ENCODE measurements around the gene TAPT1. TPM values are rescaled to one million over a fixed set of nuclear protein-coding genes. Genes with fewer than 3 reads are reported as not detected.
A peak's percentile ranks its signal among the peaks of the same experiment; 100 is the strongest.

The TAPT1 gene
- total RNA-seq, 1 donor from 2014 or later, result 72.8 TPM

DNA sequence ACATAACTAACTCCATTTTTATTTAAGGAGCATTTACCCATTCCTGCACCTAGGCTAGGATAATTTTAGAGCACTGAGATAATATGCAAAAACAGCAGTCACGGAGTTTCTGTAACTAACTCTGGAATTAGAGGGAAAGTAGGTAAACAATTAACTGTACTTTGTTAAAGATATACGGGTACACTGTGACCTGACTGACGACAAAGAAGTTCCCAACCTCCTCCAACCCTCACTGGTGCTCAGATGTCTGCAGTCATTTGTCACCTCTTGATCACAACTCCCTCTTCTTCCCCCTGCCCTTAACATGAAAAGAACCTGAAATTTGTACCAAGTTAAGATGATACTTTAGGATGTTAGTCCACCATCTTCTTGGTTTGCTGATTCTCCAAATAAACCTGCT, 42.0 kb upstream of the TAPT1 start:
- Histone ChIP-seq H3K9me3 (no peaks in the 10 kb centered on the region), H3K27ac (no peak overlapping the region), H3K4me1 (peaks cover 10% of the 10 kb centered on the region), H3K4me3 (no peak overlapping the region), H3K36me3 (no peaks in the 10 kb centered on the region), H3K27me3 (ENCODE audit: low read depth) (no peaks in the 10 kb centered on the region)
- ATAC-seq (no peak), DNase-seq (no peak)
- TF ChIP-seq CTCF (IDR thresholded peaks at IDR 0.05), result no peak
- intact Hi-C loops (cut with DNase I), result no loop called here

- H3K27ac ChIP-seq, result no peak overlapping the region
- DNase-seq (no peak), ATAC-seq (no peak)
- H3K9me3 ChIP-seq, result no peaks in the 10 kb centered on the region
- no peak overlapping the region for H3K4me3 ChIP-seq
- H3K27me3 ChIP-seq (ENCODE audit: low read depth), result no peaks in the 10 kb centered on the region
- TF ChIP-seq CTCF (IDR thresholded peaks at IDR 0.05), result no peak
- intact Hi-C loops (cut with DNase I), result no loop called here
- no peaks in the 10 kb centered on the region for H3K36me3 ChIP-seq
- H3K4me1 ChIP-seq, result peaks cover 10% of the 10 kb centered on the region
Measured at GRCh38 chr4:16267639-16268038, 41.4 kb upstream of the TAPT1 start.

- DNase-seq, result no peak
Measured at GRCh38 chr4:16265820-16266219, 39.5 kb upstream of the TAPT1 start.

DNA sequence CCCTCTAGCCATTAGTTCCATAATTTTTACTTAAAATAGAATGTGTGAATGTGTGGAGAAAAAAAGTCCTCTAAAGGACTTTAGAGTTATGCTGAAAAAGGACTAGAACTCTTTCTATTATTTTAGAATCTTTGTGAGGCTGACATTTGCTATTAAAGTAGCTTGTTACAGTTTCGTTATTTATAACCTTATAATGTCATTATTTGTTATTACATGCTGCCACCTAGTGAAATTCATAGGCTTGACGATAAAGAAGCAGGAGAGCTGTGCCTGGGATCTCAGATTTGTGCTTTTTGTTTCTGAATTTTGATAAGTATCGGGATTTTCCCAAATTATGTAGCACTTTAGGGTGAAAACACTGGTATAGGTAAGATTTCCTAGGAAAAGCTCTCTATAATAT, 38.5 kb upstream of the TAPT1 start:
- Histone ChIP-seq H3K4me3 (no peak overlapping the region), H3K4me1 (peaks cover 9% of the 10 kb centered on the region), H3K36me3 (no peaks in the 10 kb centered on the region), H3K9me3 (no peaks in the 10 kb centered on the region), H3K27me3 (ENCODE audit: low read depth) (no peaks in the 10 kb centered on the region), H3K27ac (no peak overlapping the region)
- TF ChIP-seq CTCF (IDR thresholded peaks at IDR 0.05), result peak; percentile 69
- ATAC-seq (peak in 1 of 2 donors; percentile 78), DNase-seq (no peak)
- intact Hi-C loops (cut with DNase I), result loop anchor here (5.0 kb wide), 1 partner anchor 237 kb away; no protein-coding TSS in a partner anchor

More at GRCh38 chr4:16265820-16266219, 39.5 kb upstream of the TAPT1 start:
- intact Hi-C loops (cut with DNase I), result no loop called here
- H3K4me3 ChIP-seq, result no peak overlapping the region
- peaks cover 10% of the 10 kb centered on the region for H3K4me1 ChIP-seq
- H3K27ac ChIP-seq, result no peak overlapping the region
- ATAC-seq, result peak in 1 of 2 donors; percentile 23
- no peak for TF ChIP-seq CTCF (IDR thresholded peaks at IDR 0.05)
- no peaks in the 10 kb centered on the region for H3K36me3 ChIP-seq
- no peaks in the 10 kb centered on the region for H3K27me3 ChIP-seq (ENCODE audit: low read depth)
- no peaks in the 10 kb centered on the region for H3K9me3 ChIP-seq

DNA sequence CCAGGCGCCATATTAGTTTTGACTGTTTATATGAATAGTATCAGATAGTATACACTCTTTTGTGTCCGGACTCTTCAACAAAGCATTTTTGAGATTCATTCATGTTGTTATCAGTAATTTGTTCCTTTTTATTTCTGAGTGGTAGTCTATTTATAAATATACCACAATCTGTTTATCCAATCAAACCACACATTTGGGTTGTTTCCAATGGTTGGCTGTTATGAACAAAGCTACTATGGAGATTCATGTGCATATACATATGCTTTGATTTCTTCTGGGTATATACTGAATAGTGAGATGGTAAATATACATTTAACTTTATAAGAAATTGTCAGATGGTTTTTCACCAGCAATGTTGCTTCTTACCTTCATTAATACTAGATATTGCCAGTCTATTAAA, 36.8 kb upstream of the TAPT1 start:
- Histone ChIP-seq H3K4me1 (no peaks in the 10 kb centered on the region), H3K27me3 (ENCODE audit: low read depth) (no peaks in the 10 kb centered on the region), H3K9me3 (no peaks in the 10 kb centered on the region), H3K36me3 (no peaks in the 10 kb centered on the region), H3K27ac (no peak overlapping the region), H3K4me3 (no peak overlapping the region)
- TF ChIP-seq CTCF (IDR thresholded peaks at IDR 0.05), result no peak
- DNase-seq (no peak), ATAC-seq (no peak)
- intact Hi-C loops (cut with DNase I), result loop anchor here (5.0 kb wide), 1 partner anchor 236 kb away; no protein-coding TSS in a partner anchor

GRCh38 chr4:16262188-16262587, 35.9 kb upstream of the TAPT1 start:
- DNase-seq, result no peak
- intact Hi-C loops (cut with DNase I), result loop anchor here (5.0 kb wide), 1 partner anchor 235 kb away; no protein-coding TSS in a partner anchor

More at GRCh38 chr4:16262188-16262587, 35.9 kb upstream of the TAPT1 start:
- no peaks in the 10 kb centered on the region for H3K9me3 ChIP-seq
- ATAC-seq, result no peak
- H3K4me3 ChIP-seq, result no peak overlapping the region
- H3K27ac ChIP-seq, result no peak overlapping the region
- no peak for TF ChIP-seq CTCF (IDR thresholded peaks at IDR 0.05)
- no peaks in the 10 kb centered on the region for H3K4me1 ChIP-seq
- H3K36me3 ChIP-seq, result no peaks in the 10 kb centered on the region
- H3K27me3 ChIP-seq (ENCODE audit: low read depth), result no peaks in the 10 kb centered on the region

Measured in lower lobe of right lung (tissue), 2 donors.